Liver (tissue), 3 donors: ENCODE results near the gene STKLD1.

Experiments
- CTCF ChIP-seq: fragments of 150-350 bp; IDR thresholded peaks from 2 replicates; pipeline ENCODE4 v1.5.1; 2017; ENCODE audit warnings: improper control_type of control experiment, low read depth, low read length; ENCODE audit not compliant: missing input control
- EGR1 ChIP-seq, 2 donors: IDR thresholded peaks; 2 replicates each; pipeline ENCODE4 v1.6.1; 2016 to 2018; ENCODE audit warnings: antibody characterized with exemption in 2 of 2, low read depth in 2 of 2
- GABPA ChIP-seq, 2 donors: IDR thresholded peaks in 1 of 2; conservative IDR thresholded peaks in 1 of 2; 2 replicates each; pipeline ENCODE4 v1.6.1; 2016; ENCODE audit warnings: antibody characterized with exemption in 2 of 2, mild to moderate bottlenecking in 1 of 2, moderate library complexity in 1 of 2
- HNF4A ChIP-seq, 2 donors: conservative IDR thresholded peaks; 2 replicates each; pipeline ENCODE4 v1.6.1; 2016; ENCODE audit warnings: antibody characterized with exemption in 2 of 2, mild to moderate bottlenecking in 2 of 2
- JUND ChIP-seq, 2 donors: IDR thresholded peaks; 2 replicates each; pipeline ENCODE4 v1.6.1; 2016; ENCODE audit warnings: antibody characterized with exemption in 2 of 2
- MAX ChIP-seq: IDR thresholded peaks from 2 replicates; pipeline ENCODE4 v1.6.1; 2016; ENCODE audit warnings: antibody characterized with exemption
- TAF1 ChIP-seq: conservative IDR thresholded peaks from 2 replicates; pipeline ENCODE4 v1.6.1; 2016; ENCODE audit warnings: antibody characterized with exemption, mild to moderate bottlenecking
- YY1 ChIP-seq: IDR thresholded peaks from 2 replicates; pipeline ENCODE4 v1.6.1; 2016; ENCODE audit warnings: antibody characterized with exemption, mild to moderate bottlenecking
- donor health status: healthy.
- donor health status: healthy.

- TF ChIP-seq JUND (IDR thresholded peaks at IDR 0.05) = no peak
- no peak for TF ChIP-seq CTCF
- TF ChIP-seq YY1 = no peak
- no peak for TF ChIP-seq TAF1
- TF ChIP-seq EGR1 (IDR thresholded peaks at IDR 0.05; ENCODE audit: low read depth in 2 of 2) = no peak
- TF ChIP-seq GABPA (IDR thresholded peaks at IDR 0.05 in 1 of 2, conservative IDR thresholded peaks at IDR 0.05 in 1 of 2) = no peak
- TF ChIP-seq HNF4A (conservative IDR thresholded peaks at IDR 0.05) = no peak
- no peak for TF ChIP-seq MAX
These were observed 34.1 kb upstream of the STKLD1 start for GRCh38 chr9:133342069-133342406.
